ENCODE results near the gene ANKRD36.
"Not testable (repeated sequence)": the region's sequence is repeated elsewhere in the genome, so short reads cannot be mapped to it uniquely, and the experiment has no call there.

DNA sequence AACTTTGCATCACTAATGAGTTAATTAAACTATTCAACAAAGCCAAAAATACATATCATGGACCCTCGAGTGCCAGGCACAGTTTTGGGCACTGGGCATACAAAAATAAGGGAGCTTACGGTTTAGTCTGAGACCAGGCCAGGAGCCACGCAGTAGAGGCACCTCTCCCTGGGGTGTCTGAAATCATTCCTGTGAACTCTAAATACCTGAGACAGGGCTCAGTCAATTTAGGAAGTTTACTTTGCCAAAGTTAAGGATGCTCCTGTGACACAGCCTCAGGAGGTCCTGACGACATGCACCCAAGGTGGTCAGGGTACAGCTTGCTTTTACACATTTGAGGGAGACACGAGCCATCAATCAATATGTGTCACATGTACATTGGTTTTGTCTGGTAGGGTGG lies 46.9 kb upstream of the ANKRD36 start:
- TF ChIP-seq POLR2A (IDR thresholded peaks at IDR 0.05), result not testable (repeated sequence)
- TF ChIP-seq, protein P1, sequence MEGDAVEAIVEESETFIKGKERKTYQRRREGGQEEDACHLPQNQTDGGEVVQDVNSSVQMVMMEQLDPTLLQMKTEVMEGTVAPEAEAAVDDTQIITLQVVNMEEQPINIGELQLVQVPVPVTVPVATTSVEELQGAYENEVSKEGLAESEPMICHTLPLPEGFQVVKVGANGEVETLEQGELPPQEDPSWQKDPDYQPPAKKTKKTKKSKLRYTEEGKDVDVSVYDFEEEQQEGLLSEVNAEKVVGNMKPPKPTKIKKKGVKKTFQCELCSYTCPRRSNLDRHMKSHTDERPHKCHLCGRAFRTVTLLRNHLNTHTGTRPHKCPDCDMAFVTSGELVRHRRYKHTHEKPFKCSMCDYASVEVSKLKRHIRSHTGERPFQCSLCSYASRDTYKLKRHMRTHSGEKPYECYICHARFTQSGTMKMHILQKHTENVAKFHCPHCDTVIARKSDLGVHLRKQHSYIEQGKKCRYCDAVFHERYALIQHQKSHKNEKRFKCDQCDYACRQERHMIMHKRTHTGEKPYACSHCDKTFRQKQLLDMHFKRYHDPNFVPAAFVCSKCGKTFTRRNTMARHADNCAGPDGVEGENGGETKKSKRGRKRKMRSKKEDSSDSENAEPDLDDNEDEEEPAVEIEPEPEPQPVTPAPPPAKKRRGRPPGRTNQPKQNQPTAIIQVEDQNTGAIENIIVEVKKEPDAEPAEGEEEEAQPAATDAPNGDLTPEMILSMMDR (IDR thresholded peaks at IDR 0.05), result not testable (repeated sequence)

Measured in heart left ventricle (tissue), 13 donors.